Measurements from ENCODE around the gene ASCL2.

ASCL2 gene

GRCh38 chr11:2270322-2271076, at the start of gene ASCL2:
Gene ASCL2, minus strand, starts transcription at chr11:2270588. Its CDS starts 256 bp downstream, at chr11:2270332.
- DNase-seq (ENCODE audit: low read depth) = no peak

GRCh38 chr11:2319791-2320472, 49.5 kb upstream of the ASCL2 start:
- DNase-seq (ENCODE audit: low read depth) = no peak

GRCh38 chr11:2318707-2319106, 48.3 kb upstream of the ASCL2 start:
- DNase-seq (ENCODE audit: low read depth) = no peak

GRCh38 chr11:2318123-2318522, 47.7 kb upstream of the ASCL2 start:
- no peak for DNase-seq (ENCODE audit: low read depth)

- DNase-seq (ENCODE audit: low read depth) = no peak
These were observed 47.1 kb upstream of the ASCL2 start for GRCh38 chr11:2317354-2318050.

GRCh38 chr11:2316963-2317244, 46.5 kb upstream of the ASCL2 start:
- DNase-seq (ENCODE audit: low read depth) = no peak

- no peak for DNase-seq (ENCODE audit: low read depth)
These were observed 46.0 kb upstream of the ASCL2 start for GRCh38 chr11:2316169-2316962.

- no peak for DNase-seq (ENCODE audit: low read depth)
These were observed 45.2 kb upstream of the ASCL2 start for GRCh38 chr11:2315395-2316168.

GRCh38 chr11:2314525-2315394, 44.4 kb upstream of the ASCL2 start:
- no peak for DNase-seq (ENCODE audit: low read depth)

GRCh38 chr11:2314136-2314524, 43.7 kb upstream of the ASCL2 start:
- DNase-seq (ENCODE audit: low read depth) = no peak

GRCh38 chr11:2313051-2313951, 42.9 kb upstream of the ASCL2 start:
- no peak for DNase-seq (ENCODE audit: low read depth)

GRCh38 chr11:2312232-2313042, 42.0 kb upstream of the ASCL2 start:
- DNase-seq (ENCODE audit: low read depth) = no peak

- no peak for DNase-seq (ENCODE audit: low read depth)
These were observed 41.2 kb upstream of the ASCL2 start for GRCh38 chr11:2311353-2312133.

GRCh38 chr11:2310786-2311352, 40.5 kb upstream of the ASCL2 start:
- DNase-seq (ENCODE audit: low read depth) = no peak

GRCh38 chr11:2310073-2310785, 39.8 kb upstream of the ASCL2 start:
- DNase-seq (ENCODE audit: low read depth) = no peak

GRCh38 chr11:2309251-2310072, 39.1 kb upstream of the ASCL2 start:
- no peak for DNase-seq (ENCODE audit: low read depth)

Data from stimulated activated CD8-positive, alpha-beta memory T cell treated with anti-CD3 and anti-CD28 coated beads, Interleukin-15, amount 100 ng/mL, for 1 hour (primary cell).